Superior temporal gyrus (tissue), 1 donor: Measurements from ENCODE around the gene SUGP1.
"Not testable (repeated sequence)": the region's sequence is repeated elsewhere in the genome, so short reads cannot be mapped to it uniquely, and the experiment has no call there.

Experiments used
- DNase-seq: peaks from one replicate; pipeline ENCODE4 v3.0.0-alpha.2; 2016; ENCODE audit errors: extremely low spot score

Gene SUGP1

GRCh38 chr19:19320361-19321140, at the start of gene SUGP1, which contains the start of gene MAU2:
SUGP1 (minus strand) TSS chr19:19320509; CDS start chr19:19320496, 13 bp downstream.
MAU2 (plus strand) TSS chr19:19320829; CDS start chr19:19320860, 31 bp downstream.
- DNase-seq: peak; percentile 92

GRCh38 chr19:19368087-19368486, 47.8 kb upstream of the SUGP1 start:
- no peak for DNase-seq

- DNase-seq: peak; percentile 55
Measured at GRCh38 chr19:19366434-19367396, 46.4 kb upstream of the SUGP1 start.

- DNase-seq: no peak
Measured at GRCh38 chr19:19362075-19362474, 41.8 kb upstream of the SUGP1 start.

GRCh38 chr19:19361075-19361594, 40.8 kb upstream of the SUGP1 start:
- DNase-seq: peak; percentile 87

- DNase-seq: no peak
Measured at GRCh38 chr19:19356901-19357566, 36.7 kb upstream of the SUGP1 start.

GRCh38 chr19:19356500-19356899, 36.2 kb upstream of the SUGP1 start:
- no peak for DNase-seq

GRCh38 chr19:19355606-19356139, 35.4 kb upstream of the SUGP1 start:
- DNase-seq: no peak

GRCh38 chr19:19354932-19355331, 34.6 kb upstream of the SUGP1 start:
- DNase-seq: no peak

- DNase-seq: no peak
Measured at GRCh38 chr19:19354007-19354406, 33.7 kb upstream of the SUGP1 start.

- DNase-seq: no peak
Measured at GRCh38 chr19:19352823-19353222, 32.5 kb upstream of the SUGP1 start.

- not testable (repeated sequence) for DNase-seq
Measured at GRCh38 chr19:19350756-19351155, 30.4 kb upstream of the SUGP1 start.

- no peak for DNase-seq
Measured at GRCh38 chr19:19349365-19349764, 29.1 kb upstream of the SUGP1 start.

GRCh38 chr19:19348266-19348665, 28.0 kb upstream of the SUGP1 start:
- DNase-seq: no peak

GRCh38 chr19:19347401-19348110, 27.2 kb upstream of the SUGP1 start:
- no peak for DNase-seq

GRCh38 chr19:19345970-19346369, 25.7 kb upstream of the SUGP1 start:
- no peak for DNase-seq

GRCh38 chr19:19345232-19345631, 24.9 kb upstream of the SUGP1 start:
- no peak for DNase-seq

GRCh38 chr19:19343762-19344161, 23.5 kb upstream of the SUGP1 start:
- DNase-seq: no peak

- no peak for DNase-seq
Measured at GRCh38 chr19:19343016-19343362, 22.7 kb upstream of the SUGP1 start.

GRCh38 chr19:19342086-19343015, 22.0 kb upstream of the SUGP1 start:
- peak; percentile 47 for DNase-seq
